AG04450 (cell line): ENCODE data around the gene SPNS2. TPM values are rescaled to one million over a fixed set of nuclear protein-coding genes. Genes with fewer than 3 reads are reported as not detected.

Source experiments
- CTCF ChIA-PET: fragments of 300-600, 350-600 bp; formaldehyde crosslinking; extraction: SDS; loops from one replicate; lab custom pipeline; 2022; ENCODE audit warnings: antibody characterized with exemption, inconsistent platforms; lab: Charles Lee
- POLR2A ChIA-PET: fragments of 350-600 bp; formaldehyde crosslinking; extraction: SDS; loops from one replicate; lab custom pipeline; 2021; ENCODE audit warnings: antibody characterized with exemption, inconsistent platforms; lab: Yijun Ruan, JAX
- DNase-seq: peaks from one replicate; pipeline ENCODE4 v3.0.0-alpha.2; 2011; ENCODE audit warnings: low read depth, low spot score
- H3K27ac ChIP-seq: one replicate; pipeline ENCODE4 v1.5.1; 2012; ENCODE audit warnings: low read depth, low read length, control low read depth
- H3K27me3 ChIP-seq: one replicate; pipeline ENCODE4 v1.6.0; 2012; ENCODE audit warnings: low read length; ENCODE audit not compliant: control insufficient read depth, insufficient read depth
- H3K4me3 ChIP-seq: 2 replicates; pipeline ENCODE4 v1.5.1; 2011; ENCODE audit warnings: mild to moderate bottlenecking, low read depth, low read length, control low read depth
- H3K9me3 ChIP-seq: 2 replicates; pipeline ENCODE4 v1.5.1; 2012; ENCODE audit warnings: low read length; ENCODE audit not compliant: control insufficient read depth, insufficient read depth
- polyA plus RNA-seq: library from polyadenylated mRNA; depleted of rRNA; stranded (reverse); fragments of >200 nt; gene quantifications from 2 replicates; pipeline ENCODE4 v1.2.3, GENCODE V29; 2011
- TF ChIP-seq, protein P1 (sequence below): IDR thresholded peaks from 2 replicates; pipeline ENCODE4 v1.5.1; 2011; ENCODE audit warnings: low read depth, low read length, control low read depth, inconsistent platforms

SPNS2 gene
- polyA plus RNA-seq, 1 experiment, result not detected

- no peaks in the 10 kb centered on the region; the same call in 1 of the 2 replicates for H3K9me3 ChIP-seq
- no peak overlapping the region for H3K4me3 ChIP-seq
- peaks cover 28% of the 10 kb centered on the region for H3K27me3 ChIP-seq
- H3K27ac ChIP-seq, result no peak overlapping the region
- CTCF ChIA-PET, result no interaction called here
- POLR2A ChIA-PET, result no interaction called here
- TF ChIP-seq, protein P1, sequence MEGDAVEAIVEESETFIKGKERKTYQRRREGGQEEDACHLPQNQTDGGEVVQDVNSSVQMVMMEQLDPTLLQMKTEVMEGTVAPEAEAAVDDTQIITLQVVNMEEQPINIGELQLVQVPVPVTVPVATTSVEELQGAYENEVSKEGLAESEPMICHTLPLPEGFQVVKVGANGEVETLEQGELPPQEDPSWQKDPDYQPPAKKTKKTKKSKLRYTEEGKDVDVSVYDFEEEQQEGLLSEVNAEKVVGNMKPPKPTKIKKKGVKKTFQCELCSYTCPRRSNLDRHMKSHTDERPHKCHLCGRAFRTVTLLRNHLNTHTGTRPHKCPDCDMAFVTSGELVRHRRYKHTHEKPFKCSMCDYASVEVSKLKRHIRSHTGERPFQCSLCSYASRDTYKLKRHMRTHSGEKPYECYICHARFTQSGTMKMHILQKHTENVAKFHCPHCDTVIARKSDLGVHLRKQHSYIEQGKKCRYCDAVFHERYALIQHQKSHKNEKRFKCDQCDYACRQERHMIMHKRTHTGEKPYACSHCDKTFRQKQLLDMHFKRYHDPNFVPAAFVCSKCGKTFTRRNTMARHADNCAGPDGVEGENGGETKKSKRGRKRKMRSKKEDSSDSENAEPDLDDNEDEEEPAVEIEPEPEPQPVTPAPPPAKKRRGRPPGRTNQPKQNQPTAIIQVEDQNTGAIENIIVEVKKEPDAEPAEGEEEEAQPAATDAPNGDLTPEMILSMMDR, result no peak
- DNase-seq, result no peak
Measured at GRCh38 chr17:4476511-4477070, 22.1 kb upstream of the SPNS2 start.

DNA sequence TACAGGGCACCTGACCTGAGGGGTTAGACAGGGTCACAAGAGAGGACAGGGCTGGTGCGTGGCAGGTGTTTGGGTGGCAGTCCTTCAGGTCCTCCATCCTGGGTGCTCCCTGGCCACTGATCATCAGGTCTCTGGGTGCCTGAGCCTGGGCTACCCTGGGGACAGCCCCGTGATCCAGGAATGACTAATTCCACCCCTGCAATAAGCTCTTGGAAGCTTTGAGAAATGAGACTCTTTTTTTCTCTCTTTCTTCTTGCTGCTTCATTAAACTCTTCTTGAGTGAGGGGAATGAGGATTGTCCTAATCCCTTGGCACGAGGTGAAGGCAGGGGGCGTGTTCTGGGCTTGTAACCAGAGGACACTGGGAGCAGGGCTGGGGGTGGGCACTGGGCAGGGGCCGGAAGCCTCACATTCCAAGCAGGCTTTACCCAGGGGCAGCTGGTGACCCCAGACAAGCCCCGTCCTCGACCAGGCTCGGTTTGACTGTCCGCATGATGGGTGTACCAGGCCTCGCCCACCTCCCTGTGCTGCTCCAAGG lies 21.4 kb upstream of the SPNS2 start:
- Histone ChIP-seq H3K27me3 (peaks cover 30% of the 10 kb centered on the region), H3K4me3 (no peak overlapping the region), H3K9me3 (no peaks in the 10 kb centered on the region; the same call in 1 of the 2 replicates), H3K27ac (no peak overlapping the region)
- CTCF ChIA-PET, result no interaction called here
- DNase-seq, result no peak
- POLR2A ChIA-PET, result no interaction called here
- TF ChIP-seq, protein P1, result no peak

DNA sequence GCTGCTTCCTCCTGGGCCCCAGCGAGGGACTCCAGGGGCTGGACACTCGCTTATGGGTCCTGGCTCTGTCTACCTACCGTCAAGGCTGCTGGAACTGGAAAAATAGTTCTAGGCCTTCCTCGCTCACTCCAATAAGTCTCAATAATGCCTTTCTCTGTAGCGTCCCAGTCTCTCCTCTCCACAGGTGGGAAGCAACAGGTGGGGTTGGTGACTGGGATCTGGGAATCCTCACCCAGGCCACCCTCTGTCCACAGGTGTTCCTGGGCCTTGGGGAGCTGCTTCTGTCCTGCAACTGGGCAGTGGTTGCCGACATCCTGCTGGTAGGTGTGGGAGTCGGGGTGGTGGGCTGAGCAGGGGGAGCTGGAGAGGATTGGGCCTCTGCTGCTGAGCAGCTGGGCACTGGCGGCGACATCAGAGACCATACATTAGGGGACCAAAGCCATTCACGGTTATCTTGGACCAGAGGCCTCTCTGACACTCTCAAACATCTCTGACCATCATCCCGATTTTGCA lies 20.3 kb upstream of the SPNS2 start:
- CTCF ChIA-PET, result interaction anchor here (0.7 kb wide), 1 partner anchor 171 kb away, joined by 3 read pairs; no protein-coding TSS in a partner anchor
- Histone ChIP-seq H3K4me3 (no peak overlapping the region), H3K27ac (no peak overlapping the region), H3K27me3 (peaks cover 34% of the 10 kb centered on the region), H3K9me3 (no peaks in the 10 kb centered on the region; the same call in 1 of the 2 replicates)
- POLR2A ChIA-PET, result no interaction called here
- TF ChIP-seq, protein P1, result no peak
- no peak for DNase-seq

- peaks cover 29% of the 10 kb centered on the region for H3K27me3 ChIP-seq
- no peak for DNase-seq
- H3K4me3 ChIP-seq, result no peak overlapping the region
- ChIA-PET POLR2A (no interaction called here), CTCF (no interaction called here)
- no peak overlapping the region for H3K27ac ChIP-seq
- TF ChIP-seq, protein P1, result no peak
- no peaks in the 10 kb centered on the region; the same call in 1 of the 2 replicates for H3K9me3 ChIP-seq
Measured at GRCh38 chr17:4479340-4479981, 19.2 kb upstream of the SPNS2 start.
